SK-N-SH treated with all-trans-retinoic acid at 6 μM for 48 hours (cell line): Measurements from ENCODE around the gene CCDC102B.

ENCODE experiments used
- ATAC-seq: fragments of 200-7000 bp; cut with Tn5 transposase; 3 replicates; pipeline ENCODE4 v1.9.1; 2020; ENCODE audit warnings: mild to moderate bottlenecking, moderate library complexity
- ARNTL ChIP-seq: fragments of 450-650 bp; formaldehyde crosslinking; IDR thresholded peaks from 2 replicates; pipeline ENCODE4 v1.5.0; 2020; ENCODE audit warnings: low read depth, mild to moderate bottlenecking, moderate library complexity, borderline replicate concordance
- BACH2 ChIP-seq: fragments of 250-450 bp; sonication (Bioruptor Pico); IDR thresholded peaks from 2 replicates; pipeline ENCODE4 v1.9.0; 2021; ENCODE audit warnings: mild to moderate bottlenecking, borderline replicate concordance
- CSDC2 ChIP-seq: fragments of 250-450 bp; sonication (Bioruptor Pico); IDR thresholded peaks from 2 replicates; pipeline ENCODE4 v1.5.0; 2020; ENCODE audit warnings: mild to moderate bottlenecking, moderate library complexity
- ESRRG ChIP-seq: fragments of 250-450 bp; sonication (Bioruptor Pico); IDR thresholded peaks from 2 replicates; pipeline ENCODE4 v1.6.1; 2021; ENCODE audit warnings: mild to moderate bottlenecking
- GLIS3 ChIP-seq: fragments of 250-450 bp; sonication (Bioruptor Pico); IDR thresholded peaks from 2 replicates; pipeline ENCODE4 v1.5.0; 2020; ENCODE audit warnings: mild to moderate bottlenecking, moderate library complexity
- ISL1 ChIP-seq: fragments of 250-450 bp; sonication (Bioruptor Pico); IDR thresholded peaks from 2 replicates; pipeline ENCODE4 v2.1.2; 2022; ENCODE audit warnings: mild to moderate bottlenecking, moderate library complexity
- OSR1 ChIP-seq: fragments of 250-450 bp; sonication (Bioruptor Pico); IDR thresholded peaks from 2 replicates; pipeline ENCODE4 v1.8.0; 2022; ENCODE audit warnings: moderate library complexity, mild to moderate bottlenecking, inconsistent platforms
- PPARA ChIP-seq: fragments of 250-450 bp; sonication (Bioruptor Pico); IDR thresholded peaks from 2 replicates; pipeline ENCODE4 v1.5.0; 2020; ENCODE audit warnings: mild to moderate bottlenecking, borderline replicate concordance
- RARB ChIP-seq: fragments of 250-450 bp; sonication (Bioruptor Pico); IDR thresholded peaks from 2 replicates; pipeline ENCODE4 v1.8.0; 2021; ENCODE audit warnings: mild to moderate bottlenecking, moderate library complexity
- SNAI2 ChIP-seq: fragments of 250-450 bp; sonication (Bioruptor Pico); IDR thresholded peaks from 2 replicates; pipeline ENCODE4 v1.5.0; 2020; ENCODE audit warnings: mild to moderate bottlenecking, moderate library complexity
- TCF4 ChIP-seq: fragments of 250-450 bp; sonication (Bioruptor Pico); IDR thresholded peaks from 2 replicates; pipeline ENCODE4 v1.8.0; 2021; ENCODE audit warnings: mild to moderate bottlenecking, moderate library complexity, borderline replicate concordance
- TOX ChIP-seq: fragments of 250-450 bp; sonication (Bioruptor Pico); IDR thresholded peaks from 2 replicates; pipeline ENCODE4 v1.8.0; 2021; ENCODE audit warnings: mild to moderate bottlenecking, moderate library complexity, borderline replicate concordance
- ZC3H10 ChIP-seq: fragments of 250-450 bp; sonication (Bioruptor Pico); IDR thresholded peaks from 2 replicates; pipeline ENCODE4 v1.5.1; 2021; ENCODE audit warnings: mild to moderate bottlenecking, moderate library complexity
- ZFP3 ChIP-seq: fragments of 250-450 bp; sonication (Bioruptor Pico); IDR thresholded peaks from 2 replicates; pipeline ENCODE4 v1.5.0; 2020; ENCODE audit warnings: mild to moderate bottlenecking, moderate library complexity
- ZFP30 ChIP-seq: fragments of 450-650 bp; formaldehyde crosslinking; IDR thresholded peaks from 2 replicates; pipeline ENCODE4 v1.5.0; 2022; ENCODE audit warnings: mild to moderate bottlenecking, moderate library complexity
- ZNF565 ChIP-seq: fragments of 450-650 bp; formaldehyde crosslinking; conservative IDR thresholded peaks from 2 replicates; pipeline ENCODE4 v1.5.0; 2020; ENCODE audit warnings: low read depth, mild to moderate bottlenecking, moderate library complexity
- ZNF70 ChIP-seq: fragments of 450-650 bp; formaldehyde crosslinking; IDR thresholded peaks from 2 replicates; pipeline ENCODE4 v1.5.0; 2020; ENCODE audit warnings: mild to moderate bottlenecking, moderate library complexity
- ZNF8 ChIP-seq: fragments of 450-650 bp; formaldehyde crosslinking; IDR thresholded peaks from 2 replicates; pipeline ENCODE4 v1.5.0; 2020; ENCODE audit warnings: mild to moderate bottlenecking, moderate library complexity
- TF ChIP-seq, protein P1 (sequence below): fragments of 250-450 bp; sonication (Bioruptor Pico); IDR thresholded peaks from 2 replicates; pipeline ENCODE4 v1.8.0; 2021; ENCODE audit warnings: low read depth, mild to moderate bottlenecking, moderate library complexity, borderline replicate concordance
- TF ChIP-seq, protein P2 (sequence below): fragments of 250-450 bp; sonication (Bioruptor Pico); IDR thresholded peaks from 2 replicates; pipeline ENCODE4 v1.8.0; 2020; ENCODE audit warnings: mild to moderate bottlenecking, moderate library complexity, borderline replicate concordance
- TF ChIP-seq, protein P3 (sequence below): fragments of 250-450 bp; sonication (Bioruptor Pico); IDR thresholded peaks from 2 replicates; pipeline ENCODE4 v1.5.1; 2021; ENCODE audit warnings: mild to moderate bottlenecking, moderate library complexity
- TF ChIP-seq, protein P4 (sequence below): fragments of 250-450 bp; sonication (Bioruptor Pico); IDR thresholded peaks from 2 replicates; pipeline ENCODE4 v1.5.0; 2020; ENCODE audit warnings: mild to moderate bottlenecking, moderate library complexity
- TF ChIP-seq, protein P5 (sequence below): fragments of 250-450 bp; sonication (Bioruptor Pico); IDR thresholded peaks from 2 replicates; pipeline ENCODE4 v1.5.1; 2020; ENCODE audit warnings: low read depth, mild to moderate bottlenecking, moderate library complexity

The CCDC102B gene

DNA sequence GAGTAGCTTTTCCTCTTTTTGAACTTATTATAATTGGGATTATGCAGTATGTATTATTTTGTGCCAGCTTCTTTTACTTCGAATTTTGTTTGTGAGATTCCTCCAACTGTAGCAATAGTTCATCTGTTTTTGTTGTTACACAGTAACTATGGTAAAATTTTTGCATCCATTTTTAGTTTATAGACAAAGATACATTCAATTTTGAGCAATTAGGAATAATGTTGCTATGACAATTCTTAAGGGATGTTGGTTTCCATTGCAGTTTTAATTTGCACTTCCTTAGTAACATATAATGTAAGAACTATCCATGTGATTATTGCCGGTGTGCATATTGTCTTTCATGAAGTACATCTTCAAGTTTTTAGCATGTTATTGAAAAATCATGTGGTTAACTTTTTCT lies 20.7 kb downstream of the CCDC102B start:
- TF ChIP-seq ZFP3 (no peak), TOX (CRISPR knock-in tag) (no peak), ZC3H10 (CRISPR knock-in tag) (no peak), ZNF8 (CRISPR knock-in tag) (no peak), CSDC2 (no peak), ARNTL (no peak), PPARA (no peak), SNAI2 (no peak), GLIS3 (CRISPR knock-in tag) (no peak), BACH2 (CRISPR knock-in tag) (no peak), ZNF565 (CRISPR knock-in tag) (no peak), TCF4 (CRISPR knock-in tag) (no peak), ISL1 (no peak), ZNF70 (CRISPR knock-in tag) (no peak), ZFP30 (no peak), OSR1 (CRISPR knock-in tag) (no peak)
- TF ChIP-seq, protein P1, sequence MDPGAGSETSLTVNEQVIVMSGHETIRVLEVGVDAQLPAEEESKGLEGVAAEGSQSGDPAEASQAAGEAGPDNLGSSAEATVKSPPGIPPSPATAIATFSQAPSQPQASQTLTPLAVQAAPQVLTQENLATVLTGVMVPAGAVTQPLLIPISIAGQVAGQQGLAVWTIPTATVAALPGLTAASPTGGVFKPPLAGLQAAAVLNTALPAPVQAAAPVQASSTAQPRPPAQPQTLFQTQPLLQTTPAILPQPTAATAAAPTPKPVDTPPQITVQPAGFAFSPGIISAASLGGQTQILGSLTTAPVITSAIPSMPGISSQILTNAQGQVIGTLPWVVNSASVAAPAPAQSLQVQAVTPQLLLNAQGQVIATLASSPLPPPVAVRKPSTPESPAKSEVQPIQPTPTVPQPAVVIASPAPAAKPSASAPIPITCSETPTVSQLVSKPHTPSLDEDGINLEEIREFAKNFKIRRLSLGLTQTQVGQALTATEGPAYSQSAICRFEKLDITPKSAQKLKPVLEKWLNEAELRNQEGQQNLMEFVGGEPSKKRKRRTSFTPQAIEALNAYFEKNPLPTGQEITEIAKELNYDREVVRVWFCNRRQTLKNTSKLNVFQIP: no peak
- TF ChIP-seq, protein P2, sequence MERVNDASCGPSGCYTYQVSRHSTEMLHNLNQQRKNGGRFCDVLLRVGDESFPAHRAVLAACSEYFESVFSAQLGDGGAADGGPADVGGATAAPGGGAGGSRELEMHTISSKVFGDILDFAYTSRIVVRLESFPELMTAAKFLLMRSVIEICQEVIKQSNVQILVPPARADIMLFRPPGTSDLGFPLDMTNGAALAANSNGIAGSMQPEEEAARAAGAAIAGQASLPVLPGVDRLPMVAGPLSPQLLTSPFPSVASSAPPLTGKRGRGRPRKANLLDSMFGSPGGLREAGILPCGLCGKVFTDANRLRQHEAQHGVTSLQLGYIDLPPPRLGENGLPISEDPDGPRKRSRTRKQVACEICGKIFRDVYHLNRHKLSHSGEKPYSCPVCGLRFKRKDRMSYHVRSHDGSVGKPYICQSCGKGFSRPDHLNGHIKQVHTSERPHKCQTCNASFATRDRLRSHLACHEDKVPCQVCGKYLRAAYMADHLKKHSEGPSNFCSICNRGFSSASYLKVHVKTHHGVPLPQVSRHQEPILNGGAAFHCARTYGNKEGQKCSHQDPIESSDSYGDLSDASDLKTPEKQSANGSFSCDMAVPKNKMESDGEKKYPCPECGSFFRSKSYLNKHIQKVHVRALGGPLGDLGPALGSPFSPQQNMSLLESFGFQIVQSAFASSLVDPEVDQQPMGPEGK (CRISPR knock-in tag): no peak
- TF ChIP-seq, protein P3, sequence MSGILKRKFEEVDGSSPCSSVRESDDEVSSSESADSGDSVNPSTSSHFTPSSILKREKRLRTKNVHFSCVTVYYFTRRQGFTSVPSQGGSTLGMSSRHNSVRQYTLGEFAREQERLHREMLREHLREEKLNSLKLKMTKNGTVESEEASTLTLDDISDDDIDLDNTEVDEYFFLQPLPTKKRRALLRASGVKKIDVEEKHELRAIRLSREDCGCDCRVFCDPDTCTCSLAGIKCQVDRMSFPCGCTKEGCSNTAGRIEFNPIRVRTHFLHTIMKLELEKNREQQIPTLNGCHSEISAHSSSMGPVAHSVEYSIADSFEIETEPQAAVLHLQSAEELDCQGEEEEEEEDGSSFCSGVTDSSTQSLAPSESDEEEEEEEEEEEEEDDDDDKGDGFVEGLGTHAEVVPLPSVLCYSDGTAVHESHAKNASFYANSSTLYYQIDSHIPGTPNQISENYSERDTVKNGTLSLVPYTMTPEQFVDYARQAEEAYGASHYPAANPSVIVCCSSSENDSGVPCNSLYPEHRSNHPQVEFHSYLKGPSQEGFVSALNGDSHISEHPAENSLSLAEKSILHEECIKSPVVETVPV (CRISPR knock-in tag): no peak
- TF ChIP-seq, protein P4, sequence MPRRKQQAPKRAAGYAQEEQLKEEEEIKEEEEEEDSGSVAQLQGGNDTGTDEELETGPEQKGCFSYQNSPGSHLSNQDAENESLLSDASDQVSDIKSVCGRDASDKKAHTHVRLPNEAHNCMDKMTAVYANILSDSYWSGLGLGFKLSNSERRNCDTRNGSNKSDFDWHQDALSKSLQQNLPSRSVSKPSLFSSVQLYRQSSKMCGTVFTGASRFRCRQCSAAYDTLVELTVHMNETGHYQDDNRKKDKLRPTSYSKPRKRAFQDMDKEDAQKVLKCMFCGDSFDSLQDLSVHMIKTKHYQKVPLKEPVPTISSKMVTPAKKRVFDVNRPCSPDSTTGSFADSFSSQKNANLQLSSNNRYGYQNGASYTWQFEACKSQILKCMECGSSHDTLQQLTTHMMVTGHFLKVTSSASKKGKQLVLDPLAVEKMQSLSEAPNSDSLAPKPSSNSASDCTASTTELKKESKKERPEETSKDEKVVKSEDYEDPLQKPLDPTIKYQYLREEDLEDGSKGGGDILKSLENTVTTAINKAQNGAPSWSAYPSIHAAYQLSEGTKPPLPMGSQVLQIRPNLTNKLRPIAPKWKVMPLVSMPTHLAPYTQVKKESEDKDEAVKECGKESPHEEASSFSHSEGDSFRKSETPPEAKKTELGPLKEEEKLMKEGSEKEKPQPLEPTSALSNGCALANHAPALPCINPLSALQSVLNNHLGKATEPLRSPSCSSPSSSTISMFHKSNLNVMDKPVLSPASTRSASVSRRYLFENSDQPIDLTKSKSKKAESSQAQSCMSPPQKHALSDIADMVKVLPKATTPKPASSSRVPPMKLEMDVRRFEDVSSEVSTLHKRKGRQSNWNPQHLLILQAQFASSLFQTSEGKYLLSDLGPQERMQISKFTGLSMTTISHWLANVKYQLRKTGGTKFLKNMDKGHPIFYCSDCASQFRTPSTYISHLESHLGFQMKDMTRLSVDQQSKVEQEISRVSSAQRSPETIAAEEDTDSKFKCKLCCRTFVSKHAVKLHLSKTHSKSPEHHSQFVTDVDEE: no peak
- no peak for ATAC-seq

DNA sequence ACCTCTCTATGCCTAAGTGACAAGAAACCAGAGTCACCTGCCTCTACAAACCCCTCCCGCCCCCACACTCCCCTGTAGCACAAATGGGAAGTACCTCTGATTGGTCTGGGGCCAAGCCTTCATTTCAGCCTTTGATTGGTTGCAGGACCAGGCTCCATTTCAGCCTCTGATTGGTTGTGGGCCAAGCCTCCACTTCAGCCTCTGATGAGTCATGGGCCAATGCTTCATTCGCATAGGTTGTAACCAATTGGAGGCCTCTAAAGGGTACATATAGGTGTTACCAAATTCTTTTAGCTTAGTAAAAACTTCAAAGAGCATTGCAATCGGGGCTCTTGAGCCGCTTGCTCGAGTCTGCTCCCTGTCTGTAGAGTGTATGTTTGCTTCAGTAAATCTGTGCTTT lies 25.0 kb downstream of the CCDC102B start:
- TF ChIP-seq ZFP3 (no peak), PPARA (no peak), ARNTL (no peak), RARB (no peak), ISL1 (no peak), OSR1 (CRISPR knock-in tag) (no peak), GLIS3 (CRISPR knock-in tag) (no peak), SNAI2 (no peak), CSDC2 (no peak), ESRRG (CRISPR knock-in tag) (no peak), TCF4 (CRISPR knock-in tag) (no peak), ZNF565 (CRISPR knock-in tag) (no peak), ZNF70 (CRISPR knock-in tag) (no peak), TOX (CRISPR knock-in tag) (no peak), ZFP30 (no peak), ZC3H10 (CRISPR knock-in tag) (no peak)
- TF ChIP-seq, protein P4: no peak
- TF ChIP-seq, protein P5, sequence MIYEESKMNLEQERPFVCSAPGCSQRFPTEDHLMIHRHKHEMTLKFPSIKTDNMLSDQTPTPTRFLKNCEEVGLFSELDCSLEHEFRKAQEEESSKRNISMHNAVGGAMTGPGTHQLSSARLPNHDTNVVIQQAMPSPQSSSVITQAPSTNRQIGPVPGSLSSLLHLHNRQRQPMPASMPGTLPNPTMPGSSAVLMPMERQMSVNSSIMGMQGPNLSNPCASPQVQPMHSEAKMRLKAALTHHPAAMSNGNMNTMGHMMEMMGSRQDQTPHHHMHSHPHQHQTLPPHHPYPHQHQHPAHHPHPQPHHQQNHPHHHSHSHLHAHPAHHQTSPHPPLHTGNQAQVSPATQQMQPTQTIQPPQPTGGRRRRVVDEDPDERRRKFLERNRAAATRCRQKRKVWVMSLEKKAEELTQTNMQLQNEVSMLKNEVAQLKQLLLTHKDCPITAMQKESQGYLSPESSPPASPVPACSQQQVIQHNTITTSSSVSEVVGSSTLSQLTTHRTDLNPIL (CRISPR knock-in tag): no peak
- TF ChIP-seq, protein P2 (CRISPR knock-in tag): no peak
- TF ChIP-seq, protein P1: no peak
- ATAC-seq: no peak
